CD4-positive, alpha-beta T cell treated with Interleukin-6 for 4 hours (primary cell): ENCODE data around the gene C1QL1.

Experiments used
- DNase-seq: peaks from one replicate; pipeline ENCODE4 v3.0.0-alpha.2; 2020; ENCODE audit warnings: mixed read lengths

Gene C1QL1

DNA sequence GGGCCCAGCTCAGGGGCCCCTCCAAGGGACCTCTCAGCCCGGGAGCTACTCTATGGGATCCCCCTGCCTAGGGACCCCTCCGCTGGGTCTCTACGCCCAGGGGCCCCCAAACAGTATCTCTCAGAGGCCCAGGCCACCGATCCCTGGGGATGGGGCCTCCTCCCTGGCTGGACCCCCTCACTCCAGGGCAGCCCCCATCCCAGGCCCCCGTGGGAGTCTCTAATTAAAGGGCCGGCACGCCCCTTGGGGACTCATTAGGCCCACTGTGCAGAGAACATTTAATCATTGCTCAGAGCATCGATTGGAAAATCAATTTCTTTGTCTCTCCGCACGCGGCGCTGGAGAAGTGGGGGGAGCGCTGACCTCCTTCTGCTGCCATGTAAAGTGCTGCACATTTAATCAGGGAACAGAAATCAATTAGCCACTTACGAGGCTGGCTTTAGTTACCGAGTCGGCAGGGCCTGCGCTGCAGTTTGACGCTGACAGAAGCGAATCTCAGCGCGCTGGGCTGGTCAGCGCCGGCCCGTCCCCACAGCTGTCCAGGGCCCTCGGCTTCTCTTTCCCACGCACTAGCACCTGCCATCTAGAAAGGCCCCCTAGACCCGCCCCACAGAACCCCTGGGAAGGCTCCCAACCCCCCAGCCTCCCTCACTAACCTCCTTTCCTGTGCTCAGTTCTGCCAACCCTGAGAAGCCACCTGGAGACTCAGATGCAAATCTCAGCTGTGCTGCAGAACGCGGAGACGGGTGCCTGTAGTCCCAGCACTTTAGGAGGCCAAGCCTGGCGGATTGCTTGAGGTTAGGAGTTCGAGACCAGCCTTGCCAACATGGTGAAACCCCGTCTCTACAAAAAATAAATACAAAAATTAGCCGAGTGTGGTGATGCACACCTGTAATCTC, 20.2 kb upstream of the C1QL1 start:
- DNase-seq: no peak

DNA sequence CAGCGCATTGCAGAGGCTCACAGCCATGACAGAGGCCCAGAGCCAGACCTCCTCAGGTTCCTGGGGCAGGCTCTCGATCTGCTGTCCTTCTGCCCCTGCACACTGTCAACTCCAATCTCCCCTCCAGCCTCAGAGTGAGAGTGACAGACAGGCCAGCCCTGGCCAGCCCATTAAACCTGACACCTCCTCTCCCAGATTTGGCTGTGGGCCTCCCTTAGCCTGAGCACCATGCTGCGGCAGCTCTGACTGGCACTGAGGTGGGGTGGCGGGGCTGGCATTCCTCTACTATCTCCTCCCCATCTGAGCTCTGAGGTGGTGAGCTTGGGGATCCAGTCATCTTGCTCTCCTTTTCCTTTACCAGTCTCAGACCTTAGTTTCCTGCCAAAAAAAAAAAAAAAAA, 15.5 kb upstream of the C1QL1 start:
- no peak for DNase-seq

DNA sequence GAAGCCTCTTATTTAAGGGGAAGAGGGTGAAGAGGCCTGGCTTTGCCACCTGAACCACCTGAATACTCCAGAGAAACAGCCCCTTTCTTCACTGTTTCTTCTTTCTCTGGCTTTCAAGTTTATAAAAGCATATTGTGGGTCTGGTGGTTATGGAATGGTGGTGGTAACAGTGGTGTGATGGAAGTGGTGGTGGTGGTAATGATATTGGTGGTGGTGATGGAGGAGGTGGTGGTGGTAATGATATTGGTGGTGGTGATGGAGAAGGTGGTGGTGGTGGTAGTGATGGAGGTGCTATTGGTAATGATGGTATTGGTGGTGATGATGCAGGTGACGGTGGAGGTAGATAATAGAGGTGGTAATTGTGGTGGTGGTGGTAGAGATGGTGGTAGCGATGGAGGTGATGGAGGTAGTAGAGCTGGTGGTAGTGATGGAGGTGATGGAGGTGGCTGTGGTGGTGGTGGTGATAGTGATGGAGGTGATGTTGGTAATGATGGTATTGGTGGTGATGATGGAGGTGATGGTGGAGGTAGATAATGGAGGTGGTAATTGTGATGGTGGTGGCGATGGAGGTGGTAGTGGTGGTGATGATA, 14.1 kb upstream of the C1QL1 start:
- DNase-seq: no peak

DNA sequence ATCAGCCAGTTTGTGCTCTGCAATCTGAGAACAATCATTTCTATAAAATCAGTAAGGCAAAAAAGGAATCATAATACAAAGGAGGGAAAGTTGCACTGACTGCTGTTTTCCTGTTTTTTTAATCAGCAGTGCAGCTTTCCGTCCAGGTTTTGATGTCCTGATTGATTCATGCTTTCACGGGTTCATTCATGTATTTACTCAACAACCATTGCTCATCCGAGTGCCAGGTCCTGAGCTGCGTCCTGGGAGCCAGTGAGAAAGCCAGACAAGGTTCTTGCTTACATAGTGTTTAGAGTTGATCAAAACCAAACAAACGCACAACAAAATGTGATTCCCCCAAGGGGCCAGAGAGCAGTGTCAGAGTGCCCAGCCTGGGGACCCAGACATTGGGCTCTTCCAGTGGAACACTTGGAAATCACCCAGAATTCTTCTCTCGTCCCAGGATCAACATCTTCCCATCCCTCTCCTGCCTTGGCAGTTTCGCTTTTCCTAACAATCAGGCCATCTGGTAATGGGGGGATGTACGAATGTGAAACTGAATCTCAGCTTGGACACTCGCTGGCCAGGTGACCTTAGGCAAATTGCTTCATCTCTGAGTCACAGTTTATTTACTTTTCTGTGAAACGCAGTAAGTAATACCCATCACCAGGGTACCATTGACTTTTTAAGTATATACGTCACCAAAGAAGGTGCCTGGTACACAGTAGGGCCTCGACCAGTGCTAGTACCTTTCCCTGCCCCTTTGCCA, 13.3 kb upstream of the C1QL1 start:
- no peak for DNase-seq

DNA sequence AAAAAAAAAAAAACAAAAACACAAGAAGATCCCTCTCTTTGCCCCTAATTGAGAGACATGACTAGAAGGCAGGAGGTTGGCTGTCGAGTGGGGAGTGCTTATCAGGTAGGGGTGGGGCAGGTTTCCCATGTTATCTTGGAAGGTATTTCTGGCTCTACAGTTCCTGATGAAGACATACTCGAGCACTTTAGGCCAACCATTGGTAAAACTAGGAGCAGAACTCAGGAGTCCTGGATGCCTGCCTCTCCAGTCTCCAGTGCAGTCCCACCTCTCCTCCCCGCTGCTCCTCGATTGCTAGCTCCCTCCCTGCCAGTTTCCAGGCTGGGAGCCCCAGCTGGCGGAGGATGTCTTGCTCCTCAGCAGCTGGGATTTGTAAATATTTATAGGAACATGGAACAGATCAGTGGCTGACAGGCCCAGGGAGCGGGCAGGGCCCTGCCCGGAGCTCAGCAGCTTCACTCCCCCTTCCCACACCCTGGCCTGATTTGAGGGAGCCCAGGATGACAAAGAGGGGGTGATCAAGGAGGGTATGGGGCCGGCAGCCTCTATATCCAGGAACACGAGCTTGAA, 11.4 kb upstream of the C1QL1 start:
- no peak for DNase-seq

DNA sequence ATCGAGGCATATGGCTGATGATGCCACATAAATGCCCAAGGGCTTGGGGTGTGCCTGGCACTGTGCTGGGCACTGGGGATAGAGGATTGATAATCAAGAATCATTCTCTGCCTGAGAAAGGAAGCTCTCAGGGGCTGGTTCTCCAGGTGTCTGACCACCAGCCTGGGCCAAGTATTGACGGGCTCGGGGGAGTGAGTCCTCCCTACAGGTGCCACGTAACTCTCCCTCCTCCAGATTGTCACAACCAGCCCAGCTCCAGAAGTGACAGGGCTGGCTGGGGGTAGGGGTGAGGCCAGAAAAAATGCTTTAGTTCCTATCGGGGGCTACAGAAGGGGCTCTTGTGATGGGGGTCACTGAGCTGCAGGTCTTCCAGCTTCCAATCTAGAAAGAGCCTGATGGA, 10.7 kb upstream of the C1QL1 start:
- no peak for DNase-seq

DNA sequence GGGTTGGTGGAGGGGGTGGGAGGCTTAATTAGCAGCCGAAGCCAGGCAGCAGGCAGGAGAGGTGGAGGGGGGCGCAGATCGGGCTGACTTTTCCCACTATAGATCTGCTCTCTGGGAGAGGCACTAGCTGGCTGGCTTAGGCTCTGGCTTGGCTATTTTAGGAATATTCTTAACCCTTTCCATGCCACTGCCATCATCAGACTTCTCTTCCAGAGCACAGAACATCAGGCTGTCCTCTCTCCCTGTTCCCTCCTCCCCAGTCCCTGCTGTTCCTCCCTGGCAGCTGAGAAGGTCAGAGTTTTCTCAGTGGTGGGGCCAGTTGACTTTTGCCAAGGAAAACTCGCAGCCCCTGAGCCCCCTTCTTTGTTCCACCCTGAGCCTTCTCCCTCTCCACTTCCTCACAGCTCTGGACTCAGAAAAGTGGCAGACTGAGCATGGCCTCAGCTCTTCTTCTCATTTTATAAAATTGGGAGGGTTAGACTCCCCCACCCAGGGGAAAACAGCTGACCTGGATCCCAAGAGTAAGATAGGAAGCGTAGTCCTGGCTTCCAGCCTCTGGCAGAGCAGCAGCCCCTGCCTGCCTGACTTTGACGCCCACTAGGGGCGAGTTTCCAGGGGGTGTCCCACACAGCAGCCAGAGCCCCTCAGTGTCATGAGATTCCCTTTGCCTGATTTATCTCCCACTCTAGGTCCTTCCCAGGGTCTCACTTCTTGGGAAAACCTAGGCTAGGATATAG, 9.9 kb upstream of the C1QL1 start:
- no peak for DNase-seq

DNA sequence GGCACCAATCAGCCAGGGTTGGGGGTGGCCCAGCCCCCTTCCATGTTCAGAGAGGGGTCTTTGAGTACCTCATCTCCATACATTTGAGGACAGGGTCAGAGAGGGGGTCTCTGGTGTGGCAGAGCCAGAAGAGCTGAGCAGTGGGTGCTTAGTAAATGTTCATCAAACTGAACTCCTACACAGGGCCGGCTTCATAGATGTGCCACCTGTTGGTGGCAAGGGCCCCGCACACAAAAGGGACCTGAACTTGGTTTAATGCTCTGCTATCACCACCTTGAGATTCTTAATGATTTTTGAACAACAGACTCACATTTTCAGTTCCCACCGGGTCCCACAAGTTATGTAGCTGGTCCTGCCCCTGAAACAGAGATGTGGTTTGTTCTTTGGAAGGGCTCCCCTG, 9.0 kb upstream of the C1QL1 start:
- no peak for DNase-seq

DNA sequence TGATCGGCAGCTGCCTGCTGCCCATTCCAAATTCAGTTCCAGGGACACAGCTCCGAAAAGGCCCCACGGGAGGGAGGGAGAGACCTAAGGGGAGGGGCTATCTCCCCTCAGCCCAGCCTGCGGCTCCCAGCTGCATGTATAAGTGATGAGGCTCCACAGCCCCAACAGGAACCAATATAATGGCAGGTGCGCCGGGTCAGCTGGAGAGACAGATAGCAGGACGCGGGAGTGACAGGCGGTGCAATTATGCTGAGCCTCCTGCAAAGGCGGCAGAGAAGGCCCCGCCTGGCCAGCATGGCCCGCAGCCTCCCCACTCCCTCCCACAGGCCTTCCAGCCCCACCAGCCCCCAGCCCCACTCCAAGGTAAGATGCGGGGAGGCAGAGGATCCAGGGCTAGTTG, 8.1 kb upstream of the C1QL1 start:
- no peak for DNase-seq

DNA sequence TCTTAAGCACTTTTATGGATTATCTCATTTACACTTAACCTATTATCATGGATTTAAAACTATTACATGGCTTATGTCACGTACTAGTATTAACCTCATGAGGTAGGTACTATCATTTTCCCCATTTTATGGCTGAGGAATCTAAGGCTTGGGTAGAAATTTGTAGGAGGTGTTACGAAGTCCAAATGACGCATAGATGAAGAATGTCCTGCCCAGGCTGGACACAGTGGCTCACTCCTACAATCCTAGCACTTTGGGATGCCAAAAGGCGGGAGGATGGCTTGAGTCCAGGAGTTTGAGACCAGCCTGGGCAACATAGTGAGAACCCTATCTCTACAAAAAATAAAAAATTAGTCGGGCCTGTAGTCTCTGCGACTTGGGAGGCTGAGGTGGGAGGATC, 4.8 kb upstream of the C1QL1 start:
- no peak for DNase-seq

DNA sequence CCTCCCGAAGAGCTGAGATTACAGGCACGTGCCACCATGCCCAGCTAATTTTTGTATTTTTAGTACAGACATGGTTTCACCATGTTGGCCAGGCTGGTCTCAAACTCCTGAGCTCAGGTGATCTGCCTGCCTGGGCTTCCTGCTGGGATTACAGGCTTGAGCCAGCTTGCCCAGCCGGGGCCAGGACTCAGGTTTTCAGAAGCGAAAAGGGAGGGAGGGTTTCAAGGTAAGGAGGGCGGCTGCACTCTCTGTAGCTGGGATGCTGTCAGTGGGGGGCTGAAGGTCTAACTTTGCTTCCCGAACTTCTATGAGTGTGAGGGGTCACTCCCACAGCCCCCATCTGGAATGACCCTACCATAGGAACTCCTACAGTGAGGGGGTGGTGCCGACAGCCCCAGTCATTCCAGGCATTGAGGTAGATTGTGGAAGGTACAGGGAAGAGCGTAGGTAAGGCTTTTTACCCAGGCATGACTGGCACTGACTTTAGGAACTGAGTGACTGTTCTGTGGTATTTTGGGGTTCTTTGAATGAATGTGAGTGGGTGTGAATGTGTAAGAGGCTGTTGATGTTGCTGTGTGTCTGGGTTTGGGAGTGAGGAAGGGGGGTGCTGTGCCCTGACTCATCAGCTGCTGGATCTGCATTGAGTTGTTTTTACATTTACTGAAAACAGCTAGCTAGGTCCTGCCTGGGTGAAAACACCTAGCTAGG, 3.8 kb upstream of the C1QL1 start:
- peak; percentile 39 for DNase-seq

DNA sequence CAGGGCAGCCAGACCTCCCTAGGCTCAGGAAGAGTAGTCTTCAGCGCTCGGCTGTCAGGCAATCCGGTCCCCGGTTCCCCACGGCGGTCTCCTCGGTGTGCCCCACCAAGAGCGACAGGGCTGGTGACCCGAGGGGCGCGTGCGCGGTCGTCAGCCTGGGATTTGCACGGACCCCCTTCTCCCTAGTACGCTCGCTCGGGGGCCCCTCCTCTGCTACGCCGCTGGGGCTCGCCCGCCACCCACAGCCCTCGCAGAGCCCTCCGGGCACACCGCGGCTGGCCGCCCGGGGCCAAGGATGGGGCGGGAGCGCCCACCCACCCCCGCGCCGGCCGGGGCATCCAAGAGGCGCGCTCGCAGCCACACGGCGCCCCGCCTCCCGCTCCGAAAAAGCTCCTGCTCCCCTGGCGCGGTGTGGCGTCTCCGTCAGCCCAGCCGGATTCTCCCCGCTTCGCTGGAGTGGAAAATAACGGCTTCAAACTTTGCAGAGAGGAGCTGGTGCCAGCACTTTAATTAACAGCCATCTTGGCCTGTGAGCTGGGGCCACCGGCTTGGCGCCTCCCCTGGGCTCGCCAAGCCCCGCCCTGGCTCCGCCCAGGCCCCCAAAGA, 2.1 kb upstream of the C1QL1 start:
- peak; percentile 19 for DNase-seq

DNA sequence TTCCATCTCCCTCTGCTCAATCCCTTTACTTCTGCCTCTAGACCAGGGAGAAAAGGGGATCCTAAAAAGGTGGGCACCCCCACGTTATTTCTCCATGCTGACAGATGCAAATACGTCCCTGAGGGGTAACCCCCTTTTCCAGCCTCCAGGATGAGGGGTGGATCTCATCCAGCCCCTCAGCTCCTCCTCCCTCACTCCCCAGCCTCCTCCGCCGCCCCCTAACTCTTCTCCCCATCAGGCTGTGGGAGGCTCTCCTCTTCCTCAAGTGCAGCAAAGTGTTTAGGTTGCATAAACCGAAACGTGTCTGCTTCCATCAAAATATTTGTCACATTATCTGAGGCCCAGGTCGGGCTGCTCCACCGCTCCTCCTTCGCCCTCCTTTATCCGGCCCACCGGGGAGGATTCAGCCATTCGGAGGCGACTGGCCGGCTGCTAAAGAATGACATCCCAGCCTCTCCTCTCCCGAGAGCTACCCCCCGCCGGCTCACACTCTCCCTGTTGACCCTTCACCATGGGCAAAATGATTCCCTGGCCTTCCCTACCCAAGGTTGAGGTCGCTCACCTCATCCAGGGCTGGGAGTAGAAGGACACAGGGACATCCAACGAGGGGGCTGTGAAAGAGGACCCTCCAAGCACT, 1.2 kb upstream of the C1QL1 start:
- DNase-seq: no peak

DNA sequence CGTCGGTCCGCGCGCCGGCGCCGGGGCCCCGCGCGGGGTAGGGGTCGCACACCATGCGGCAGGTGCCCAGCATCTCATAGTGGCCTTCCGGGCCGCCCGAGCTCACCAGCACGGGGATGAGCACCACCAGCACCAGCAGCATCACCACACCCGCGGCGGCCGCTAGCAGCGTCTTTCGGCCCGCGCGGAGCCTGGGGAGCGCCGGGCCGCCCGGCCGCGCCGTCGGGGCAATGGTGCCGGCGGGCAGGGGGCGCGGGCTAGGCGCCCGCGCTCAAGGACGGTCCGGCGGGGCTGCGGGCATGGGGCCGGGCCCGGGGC, 237 bp downstream of the C1QL1 start:
- peak; percentile 4 for DNase-seq

DNA sequence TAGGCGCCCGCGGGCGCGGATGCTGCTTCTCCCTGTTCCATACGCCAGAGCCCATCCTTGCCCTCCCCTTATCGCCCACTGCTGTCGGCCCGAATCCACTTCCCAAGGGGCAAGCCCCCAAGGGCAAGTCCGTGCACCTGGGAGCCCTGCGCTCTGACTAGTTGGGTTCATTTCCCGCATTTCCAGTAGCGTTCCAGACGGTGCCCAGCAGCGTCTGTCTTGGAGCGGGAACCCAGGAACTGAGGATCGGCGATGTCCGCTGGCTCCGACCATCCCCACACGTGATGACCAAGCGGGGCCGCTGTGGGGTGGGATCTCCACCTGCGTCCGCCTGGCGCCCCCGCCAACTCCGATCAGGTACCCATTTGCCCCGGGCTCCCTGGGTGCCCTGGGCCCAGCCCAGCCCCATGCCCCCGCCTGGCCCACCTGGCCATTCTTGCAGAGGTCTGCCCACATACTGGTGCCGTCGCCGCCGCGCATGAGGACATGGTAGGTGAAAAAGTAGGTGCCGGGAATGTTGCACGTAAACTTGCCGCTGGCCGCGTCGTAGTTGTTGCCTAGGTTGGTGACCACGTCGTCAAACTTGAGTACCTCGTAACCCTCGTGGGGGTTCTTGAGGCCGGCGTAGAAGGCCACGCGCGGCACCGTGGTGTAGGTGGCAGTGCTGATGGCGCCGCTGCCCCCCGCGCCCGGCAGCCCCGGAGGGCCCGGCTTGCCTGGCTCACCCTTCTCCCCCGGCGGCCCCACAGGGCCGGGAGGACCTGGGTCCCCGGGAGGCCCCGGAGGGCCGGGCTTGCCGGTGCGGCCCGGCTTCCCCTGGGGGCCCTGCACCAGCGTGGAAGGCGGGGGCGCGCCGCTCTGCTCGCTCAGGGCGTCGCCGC, 837 bp downstream of the C1QL1 start:
- no peak for DNase-seq

DNA sequence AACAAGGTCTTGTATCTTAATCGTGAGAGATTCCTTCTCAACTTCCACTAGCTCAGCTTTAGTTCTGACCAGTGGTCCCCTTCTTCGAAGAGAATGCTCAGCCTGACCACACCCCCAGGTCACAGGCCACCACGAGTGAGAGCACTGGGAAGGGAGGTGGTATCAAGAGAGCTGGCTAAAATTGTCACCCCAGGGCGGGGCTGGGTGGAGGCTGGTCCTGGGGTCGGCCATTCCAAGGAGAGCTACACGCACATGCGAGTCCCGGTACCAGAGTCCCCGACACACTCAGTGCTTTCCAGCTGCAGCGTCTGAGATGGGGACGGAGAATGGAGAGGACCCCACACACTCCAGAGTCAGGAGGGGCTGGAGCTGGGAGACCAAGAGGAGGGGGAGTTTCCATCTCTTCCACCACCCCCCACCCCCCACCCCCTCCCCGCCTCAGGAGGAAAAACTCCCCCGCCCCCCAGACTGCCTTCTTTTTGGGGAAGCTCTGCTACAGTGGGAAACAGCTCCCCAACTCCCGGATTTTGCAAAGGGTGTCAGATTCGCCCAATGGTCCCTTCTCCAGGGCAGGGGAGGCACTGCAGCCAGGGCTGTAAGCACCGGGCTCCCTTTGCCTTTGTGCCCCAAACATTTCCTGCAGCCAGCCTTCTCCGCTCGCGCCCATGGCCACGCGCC, 1.6 kb downstream of the C1QL1 start:
- DNase-seq: no peak

DNA sequence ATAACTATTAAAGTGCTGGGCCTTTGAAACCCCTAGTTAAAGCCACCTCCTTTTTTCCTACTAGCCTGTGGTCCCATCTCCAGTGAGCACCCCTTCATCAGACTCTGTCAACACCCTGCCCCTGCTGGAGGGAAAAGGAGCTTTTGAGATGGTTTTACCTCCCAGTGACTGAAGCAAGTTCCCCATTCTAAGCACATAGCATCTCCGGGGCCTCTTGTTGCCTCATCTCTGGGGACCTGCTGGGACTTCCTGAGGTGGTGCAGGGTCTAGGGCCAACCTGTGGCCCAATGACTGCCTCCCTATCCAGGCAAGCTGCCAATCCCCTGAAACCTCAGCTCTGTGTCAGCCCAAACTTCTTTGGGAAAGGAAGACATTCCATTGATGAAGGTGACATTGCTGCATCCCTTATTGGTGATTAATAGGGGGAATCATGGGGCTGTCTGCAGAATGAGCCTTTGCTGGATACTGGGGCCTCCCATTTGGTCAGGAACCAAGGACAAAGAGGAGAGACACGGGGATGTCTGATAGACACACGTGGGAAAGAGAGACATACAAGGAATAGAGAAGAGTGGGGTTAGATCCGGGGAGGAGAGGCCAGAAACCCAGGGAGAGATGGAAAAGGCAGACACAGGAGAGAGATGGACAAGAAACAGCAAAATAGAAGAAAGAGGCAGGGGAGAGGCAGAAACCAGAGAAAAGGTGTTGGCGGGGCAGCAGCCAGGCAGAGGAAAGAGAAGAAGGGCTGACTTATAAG, 2.4 kb downstream of the C1QL1 start:
- DNase-seq: no peak

DNA sequence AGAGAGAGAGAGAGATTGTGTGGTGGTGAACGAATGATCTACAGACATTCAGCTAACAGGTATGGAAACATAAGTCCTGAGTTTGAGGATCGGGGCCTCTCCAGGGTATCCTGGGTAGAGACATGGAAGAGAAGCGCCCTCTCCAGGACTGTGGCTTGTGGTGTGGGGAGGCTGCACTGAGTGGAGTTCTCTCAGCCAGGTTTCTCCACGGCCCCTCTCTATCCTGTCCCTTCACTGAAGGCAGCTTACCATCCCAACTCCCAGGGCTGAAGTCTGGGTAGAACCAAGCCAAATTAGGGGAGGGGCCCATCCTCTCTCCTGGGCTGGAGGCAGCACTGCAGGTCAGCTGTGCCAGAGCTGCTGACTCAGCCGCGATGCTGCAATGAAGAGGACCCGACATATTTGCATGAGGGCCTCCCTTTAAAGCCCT, 6.2 kb downstream of the C1QL1 start:
- DNase-seq: no peak

DNA sequence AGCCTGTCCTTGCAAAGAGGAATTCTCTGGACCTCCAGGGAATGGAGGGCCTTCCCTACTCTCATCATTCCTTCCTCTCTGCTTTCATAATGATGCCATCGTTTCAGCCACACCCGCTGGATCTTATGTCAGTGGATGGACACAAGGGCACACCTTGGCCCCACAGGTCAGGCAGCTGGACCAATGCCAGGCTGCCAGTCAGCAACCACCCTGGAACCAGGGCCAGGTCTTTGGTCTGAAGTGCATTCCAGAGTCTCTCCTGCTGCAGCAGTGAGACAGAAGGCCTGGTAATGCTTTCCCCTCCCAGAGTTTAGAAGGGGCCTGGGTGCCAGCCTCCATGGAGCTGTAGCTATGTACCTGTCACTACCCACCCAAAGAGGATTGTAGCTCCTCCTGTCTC, 7.4 kb downstream of the C1QL1 start:
- no peak for DNase-seq
